ENCODE results near the gene C19orf38. TPM values are rescaled to one million over a fixed set of nuclear protein-coding genes. Genes with fewer than 3 reads are reported as not detected.
A peak's percentile ranks its signal among the peaks of the same experiment; 100 is the strongest.

The C19orf38 gene
- total and polyA plus RNA-seq, 12 donors = 0.27 to 4.0 (median 0.64) TPM; not detected in 1

DNA sequence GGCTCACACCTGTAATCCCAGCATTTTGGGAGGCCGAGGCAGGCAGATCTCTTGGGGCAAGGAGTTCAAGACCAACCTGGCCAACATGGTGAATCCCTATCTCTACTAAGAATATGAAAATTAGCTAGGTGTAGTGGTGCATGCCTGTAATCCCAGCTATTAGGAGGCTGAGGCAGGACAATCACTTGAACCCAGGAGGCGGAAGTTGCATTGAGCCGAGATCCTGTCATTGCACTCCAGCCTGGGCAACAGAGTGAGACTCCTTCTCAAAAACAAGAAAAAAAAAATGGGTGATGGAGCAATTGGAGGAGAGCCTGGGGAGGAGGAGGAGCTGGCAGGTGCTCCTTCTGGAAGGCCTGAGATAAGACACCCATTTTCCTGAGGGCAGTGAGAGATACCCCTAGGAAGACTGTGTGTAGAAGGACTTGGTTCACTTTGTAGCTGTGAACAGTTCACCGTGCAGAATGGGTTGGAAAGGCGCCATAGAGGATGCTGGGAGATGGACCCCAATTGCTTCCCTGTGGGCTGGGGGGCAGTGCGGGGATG lies 14.4 kb downstream of the C19orf38 start:
- intact Hi-C loops (cut with DNase I) = loop anchor here (5.0 to 10.0 kb wide), 6 partner anchors 88 to 148 kb away; partner anchors contain the start of gene DNM2 (in 6 of the 10)
- no peak overlapping the region for H3K4me3 ChIP-seq
- H3K36me3 ChIP-seq = no peaks in the 10 kb centered on the region
- TF ChIP-seq, protein P1, sequence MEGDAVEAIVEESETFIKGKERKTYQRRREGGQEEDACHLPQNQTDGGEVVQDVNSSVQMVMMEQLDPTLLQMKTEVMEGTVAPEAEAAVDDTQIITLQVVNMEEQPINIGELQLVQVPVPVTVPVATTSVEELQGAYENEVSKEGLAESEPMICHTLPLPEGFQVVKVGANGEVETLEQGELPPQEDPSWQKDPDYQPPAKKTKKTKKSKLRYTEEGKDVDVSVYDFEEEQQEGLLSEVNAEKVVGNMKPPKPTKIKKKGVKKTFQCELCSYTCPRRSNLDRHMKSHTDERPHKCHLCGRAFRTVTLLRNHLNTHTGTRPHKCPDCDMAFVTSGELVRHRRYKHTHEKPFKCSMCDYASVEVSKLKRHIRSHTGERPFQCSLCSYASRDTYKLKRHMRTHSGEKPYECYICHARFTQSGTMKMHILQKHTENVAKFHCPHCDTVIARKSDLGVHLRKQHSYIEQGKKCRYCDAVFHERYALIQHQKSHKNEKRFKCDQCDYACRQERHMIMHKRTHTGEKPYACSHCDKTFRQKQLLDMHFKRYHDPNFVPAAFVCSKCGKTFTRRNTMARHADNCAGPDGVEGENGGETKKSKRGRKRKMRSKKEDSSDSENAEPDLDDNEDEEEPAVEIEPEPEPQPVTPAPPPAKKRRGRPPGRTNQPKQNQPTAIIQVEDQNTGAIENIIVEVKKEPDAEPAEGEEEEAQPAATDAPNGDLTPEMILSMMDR (IDR thresholded peaks at IDR 0.05) = no peak
- peaks cover 0 to 30% (median 6%) of the 10 kb centered on the region in 9 donors for H3K4me1 ChIP-seq
- H3K27ac ChIP-seq = peak overlapping the region in 1 of 10 donors; percentile 18
- no peak for DNase-seq
- H3K27me3 ChIP-seq = no peaks in the 10 kb centered on the region
- 85% methylated on average over 6 of the region's 6 CpGs for WGBS, 2 donors
- ATAC-seq = no peak
- no peaks in the 10 kb centered on the region for H3K9me3 ChIP-seq

DNA sequence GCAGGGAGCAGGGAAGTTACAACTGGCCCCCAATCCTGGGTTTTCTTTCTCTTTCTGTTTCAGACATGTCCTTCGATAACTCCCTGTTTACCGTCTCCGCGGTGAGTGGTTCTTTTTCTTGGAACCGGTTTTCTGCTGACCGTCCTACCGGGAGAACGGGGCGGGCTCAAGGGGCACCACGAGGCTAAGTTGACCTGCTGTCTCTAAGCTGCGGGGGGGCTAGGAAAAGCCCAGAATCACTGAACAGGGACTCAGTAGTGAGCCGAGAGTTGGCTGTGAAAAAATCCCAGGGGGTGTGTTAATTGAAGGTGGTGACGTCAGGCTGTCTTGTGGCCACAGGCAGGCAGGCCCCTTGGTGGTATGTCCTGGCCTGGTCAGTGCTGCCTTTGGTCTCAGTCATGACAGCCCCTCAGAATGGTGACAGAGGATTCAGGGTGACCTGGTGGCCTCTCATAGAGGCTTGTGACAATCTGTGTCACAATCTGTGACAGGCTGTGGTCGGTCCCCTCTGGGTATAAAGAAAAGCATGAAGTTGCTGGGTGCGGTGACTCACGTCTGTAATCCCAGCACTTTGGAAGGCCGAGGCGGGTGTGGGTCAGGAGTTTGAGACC lies 15.0 kb downstream of the C19orf38 start:
- H3K9me3 ChIP-seq = no peaks in the 10 kb centered on the region
- peaks cover 0 to 35% (median 6%) of the 10 kb centered on the region in 9 donors for H3K4me1 ChIP-seq
- peak overlapping the region in 1 of 10 donors; percentile 18 for H3K27ac ChIP-seq
- intact Hi-C loops (cut with DNase I) = loop anchor here (5.0 to 10.0 kb wide), 6 partner anchors 88 to 148 kb away; partner anchors contain the start of gene DNM2 (in 6 of the 10)
- WGBS, 2 donors = 64 to 72% methylated on average over 18 of the region's 18 CpGs
- DNase-seq (no peak), ATAC-seq (peak in 3 of 8 donors; percentile 9 to 19 (median 9))
- H3K4me3 ChIP-seq = no peak overlapping the region
- no peaks in the 10 kb centered on the region for H3K36me3 ChIP-seq
- H3K27me3 ChIP-seq = no peaks in the 10 kb centered on the region
- TF ChIP-seq, protein P1 (IDR thresholded peaks at IDR 0.05) = no peak

DNA sequence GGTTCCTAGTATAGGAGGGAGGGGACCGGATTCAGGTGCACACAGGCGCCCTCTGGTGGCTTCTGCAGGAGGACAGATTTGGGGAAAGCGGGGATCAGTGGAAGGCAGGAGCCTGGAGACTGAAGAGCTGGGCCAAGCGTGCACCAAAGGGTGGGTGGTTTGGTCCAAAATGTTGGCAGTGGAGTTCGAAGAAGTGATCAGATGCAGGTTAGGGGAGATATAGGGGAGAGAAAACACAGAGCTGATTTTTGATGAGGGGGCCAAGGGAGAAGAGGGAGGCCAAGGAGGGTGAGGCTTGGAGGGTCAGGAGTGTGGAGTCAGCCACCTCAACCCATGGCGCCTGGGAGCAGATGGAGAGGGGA lies 16.3 kb downstream of the C19orf38 start:
- H3K36me3 ChIP-seq = no peaks in the 10 kb centered on the region
- peaks cover 0 to 39% (median 6%) of the 10 kb centered on the region in 9 donors for H3K4me1 ChIP-seq
- 13 to 19% methylated on average over 6 of the region's 6 CpGs for WGBS, 2 donors
- intact Hi-C loops (cut with DNase I) = loop anchor here (1.0 to 10.0 kb wide), 8 partner anchors 28 to 150 kb away; partner anchors contain the start of genes DNM2 (in 6 of the 10) and TMED1 (in 1 of the 10)
- no peaks in the 10 kb centered on the region for H3K9me3 ChIP-seq
- TF ChIP-seq, protein P1 (IDR thresholded peaks at IDR 0.05) = peak; percentile 83 to 94 (median 91)
- peak overlapping the region in 3 of 10 donors; percentile 8 to 38 (median 18) for H3K27ac ChIP-seq
- peak overlapping the region in 1 of 10 donors; percentile 15 for H3K4me3 ChIP-seq
- no peaks in the 10 kb centered on the region for H3K27me3 ChIP-seq
- peak; percentile 66 to 92 (median 86) for ATAC-seq
- peak; percentile 86 to 89 for DNase-seq

DNA sequence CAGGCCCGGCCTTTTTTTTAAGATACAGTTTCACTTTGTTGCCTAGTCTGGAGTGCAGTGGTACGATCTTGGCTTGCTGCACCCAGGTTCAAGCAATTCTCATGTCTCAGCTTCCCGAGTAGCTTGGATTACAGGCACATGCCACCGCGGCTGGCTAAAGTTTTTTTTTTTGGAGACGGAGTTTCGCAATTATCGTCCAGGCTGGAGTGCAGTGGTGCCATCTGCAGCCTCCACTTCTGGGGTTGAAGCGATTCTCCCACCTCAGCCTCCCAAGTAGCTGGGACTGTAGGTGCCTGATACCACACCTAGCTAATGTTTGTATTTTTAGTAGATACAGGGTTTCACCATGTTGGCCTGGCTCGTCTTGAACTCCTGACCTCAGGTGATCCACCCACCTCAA lies 18.3 kb downstream of the C19orf38 start:
- ATAC-seq (no peak), DNase-seq (no peak)
- H3K36me3 ChIP-seq = no peaks in the 10 kb centered on the region
- WGBS, 2 donors = 94 to 95% methylated on average over 10 of the region's 10 CpGs
- no peaks in the 10 kb centered on the region for H3K27me3 ChIP-seq
- TF ChIP-seq, protein P1 (IDR thresholded peaks at IDR 0.05) = no peak
- H3K9me3 ChIP-seq = no peaks in the 10 kb centered on the region
- no peak overlapping the region for H3K4me3 ChIP-seq
- H3K4me1 ChIP-seq = peaks cover 0 to 38% (median 10%) of the 10 kb centered on the region in 9 donors
- H3K27ac ChIP-seq = no peak overlapping the region
- intact Hi-C loops (cut with DNase I) = loop anchor here in 4 of 10 donors (5.0 to 10.0 kb wide), 4 partner anchors 92 to 152 kb away; partner anchors contain the start of gene DNM2 (in 2 of the 4)
